ENCODE measurements around the gene OR2AG1. TPM values are rescaled to one million over a fixed set of nuclear protein-coding genes. Genes with fewer than 3 reads are reported as not detected.
"Not testable (repeated sequence)": the region's sequence is repeated elsewhere in the genome, so short reads cannot be mapped to it uniquely, and the experiment has no call there.

The OR2AG1 gene
- total and polyA plus RNA-seq, 9 donors = 0.04 to 0.05 (median 0.05) TPM; not detected in 5

- no peaks in the 10 kb centered on the region for H3K4me1 ChIP-seq (ENCODE audit: control insufficient read depth, insufficient read depth, low read length)
- no peak overlapping the region for H3K27ac ChIP-seq (ENCODE audit: low read length)
- DNase-seq = no peak
- H3K9me3 ChIP-seq (replicated peaks; ENCODE audit: control insufficient read depth, low read depth, low read length) = no peaks in the 10 kb centered on the region
- no peaks in the 10 kb centered on the region for H3K27me3 ChIP-seq (ENCODE audit: control insufficient read depth, insufficient read depth, low read length)
- H3K4me3 ChIP-seq (ENCODE audit: low read length) = no peak overlapping the region
- H3K36me3 ChIP-seq (ENCODE audit: control insufficient read depth, insufficient read depth, low read length) = no peaks in the 10 kb centered on the region
These were observed 2.0 kb upstream of the OR2AG1 start for GRCh38 chr11:6780829-6781228.

GRCh38 chr11:6790546-6790945, 7.7 kb downstream of the OR2AG1 start:
- H3K4me1 ChIP-seq (ENCODE audit: control insufficient read depth, insufficient read depth, low read length) = no peaks in the 10 kb centered on the region
- no peak overlapping the region for H3K27ac ChIP-seq (ENCODE audit: low read length)

GRCh38 chr11:6794639-6795038, 11.8 kb downstream of the OR2AG1 start:
- no peaks in the 10 kb centered on the region for H3K4me1 ChIP-seq (ENCODE audit: control insufficient read depth, insufficient read depth, low read length)
- 76% methylated on average over 4 of the region's 4 CpGs for WGBS (ENCODE audit: insufficient coverage)
- H3K36me3 ChIP-seq (ENCODE audit: control insufficient read depth, insufficient read depth, low read length) = no peaks in the 10 kb centered on the region
- no peak overlapping the region for H3K4me3 ChIP-seq (ENCODE audit: low read length)
- H3K27me3 ChIP-seq (ENCODE audit: control insufficient read depth, insufficient read depth, low read length) = no peaks in the 10 kb centered on the region
- no peak overlapping the region for H3K27ac ChIP-seq (ENCODE audit: low read length)
- H3K9me3 ChIP-seq (replicated peaks; ENCODE audit: control insufficient read depth, low read depth, low read length) = no peaks in the 10 kb centered on the region
- DNase-seq = no peak

More at GRCh38 chr11:6790546-6790945, 7.7 kb downstream of the OR2AG1 start:
- Histone ChIP-seq H3K36me3 (ENCODE audit: control insufficient read depth, insufficient read depth, low read length) (no peaks in the 10 kb centered on the region), H3K9me3 (replicated peaks; ENCODE audit: control insufficient read depth, low read depth, low read length) (no peaks in the 10 kb centered on the region), H3K4me3 (ENCODE audit: low read length) (no peak overlapping the region), H3K27me3 (ENCODE audit: control insufficient read depth, insufficient read depth, low read length) (no peaks in the 10 kb centered on the region)
- DNase-seq = no peak
- WGBS (ENCODE audit: insufficient coverage) = 60% methylated on average over 1 of the region's 2 CpGs

GRCh38 chr11:6799402-6799801, 16.6 kb downstream of the OR2AG1 start, which contains the start of gene OR6A2:
OR6A2 (minus strand) TSS chr11:6799689; CDS start chr11:6795708, 3,981 bp downstream.
- H3K4me1 ChIP-seq (ENCODE audit: control insufficient read depth, insufficient read depth, low read length) = no peaks in the 10 kb centered on the region
- H3K27me3 ChIP-seq (ENCODE audit: control insufficient read depth, insufficient read depth, low read length) = no peaks in the 10 kb centered on the region
- no peak within 1 kb of the TSS for H3K4me3 ChIP-seq (ENCODE audit: low read length)
- WGBS (ENCODE audit: insufficient coverage) = no CpG with 5 or more reads among the region's 1 CpG
- H3K9me3 ChIP-seq (replicated peaks; ENCODE audit: control insufficient read depth, low read depth, low read length) = no peaks in the 10 kb centered on the region
- no peak for DNase-seq
- no peak within 1 kb of the TSS for H3K27ac ChIP-seq (ENCODE audit: low read length)
- H3K36me3 ChIP-seq (ENCODE audit: control insufficient read depth, insufficient read depth, low read length) = no peaks in the 10 kb centered on the region

- H3K4me1 ChIP-seq (ENCODE audit: control insufficient read depth, insufficient read depth, low read length); H3K27ac ChIP-seq (ENCODE audit: low read length); H3K4me3 ChIP-seq (ENCODE audit: low read length); H3K9me3 ChIP-seq (replicated peaks; ENCODE audit: control insufficient read depth, low read depth, low read length); DNase-seq; H3K27me3 ChIP-seq (ENCODE audit: control insufficient read depth, insufficient read depth, low read length); H3K36me3 ChIP-seq (ENCODE audit: control insufficient read depth, insufficient read depth, low read length): not testable (repeated sequence)
These were observed 18.3 kb downstream of the OR2AG1 start for GRCh38 chr11:6801075-6801474.

GRCh38 chr11:6812390-6813005, 29.7 kb downstream of the OR2AG1 start:
- 37% methylated on average over 3 of the region's 6 CpGs for WGBS (ENCODE audit: insufficient coverage)

GRCh38 chr11:6813656-6814055, 30.8 kb downstream of the OR2AG1 start:
- Histone ChIP-seq H3K9me3 (replicated peaks; ENCODE audit: control insufficient read depth, low read depth, low read length) (no peaks in the 10 kb centered on the region), H3K27ac (ENCODE audit: low read length) (no peak overlapping the region), H3K4me3 (ENCODE audit: low read length) (no peak overlapping the region), H3K36me3 (ENCODE audit: control insufficient read depth, insufficient read depth, low read length) (no peaks in the 10 kb centered on the region), H3K4me1 (ENCODE audit: control insufficient read depth, insufficient read depth, low read length) (no peaks in the 10 kb centered on the region), H3K27me3 (ENCODE audit: control insufficient read depth, insufficient read depth, low read length) (no peaks in the 10 kb centered on the region)
- DNase-seq = no peak
- 58% methylated on average over 2 of the region's 2 CpGs for WGBS (ENCODE audit: insufficient coverage)

More at GRCh38 chr11:6812390-6813005, 29.7 kb downstream of the OR2AG1 start:
- peak; percentile 36 for DNase-seq
- Histone ChIP-seq H3K4me3 (ENCODE audit: low read length) (no peak overlapping the region), H3K9me3 (replicated peaks; ENCODE audit: control insufficient read depth, low read depth, low read length) (no peaks in the 10 kb centered on the region), H3K27ac (ENCODE audit: low read length) (no peak overlapping the region), H3K36me3 (ENCODE audit: control insufficient read depth, insufficient read depth, low read length) (no peaks in the 10 kb centered on the region), H3K27me3 (ENCODE audit: control insufficient read depth, insufficient read depth, low read length) (no peaks in the 10 kb centered on the region), H3K4me1 (ENCODE audit: control insufficient read depth, insufficient read depth, low read length) (no peaks in the 10 kb centered on the region)

- Histone ChIP-seq H3K27ac (ENCODE audit: low read length) (no peak overlapping the region), H3K9me3 (replicated peaks; ENCODE audit: control insufficient read depth, low read depth, low read length) (peaks cover 2% of the 10 kb centered on the region), H3K4me1 (ENCODE audit: control insufficient read depth, insufficient read depth, low read length) (no peaks in the 10 kb centered on the region), H3K27me3 (ENCODE audit: control insufficient read depth, insufficient read depth, low read length) (no peaks in the 10 kb centered on the region), H3K4me3 (ENCODE audit: low read length) (no peak overlapping the region), H3K36me3 (ENCODE audit: control insufficient read depth, insufficient read depth, low read length) (no peaks in the 10 kb centered on the region)
- no peak for DNase-seq
- WGBS (ENCODE audit: insufficient coverage) = 78% methylated on average over 1 of the region's 1 CpG
These were observed 34.9 kb downstream of the OR2AG1 start for GRCh38 chr11:6817694-6818093.

- Histone ChIP-seq H3K36me3 (ENCODE audit: control insufficient read depth, insufficient read depth, low read length) (no peaks in the 10 kb centered on the region), H3K27ac (ENCODE audit: low read length) (no peak overlapping the region), H3K27me3 (ENCODE audit: control insufficient read depth, insufficient read depth, low read length) (no peaks in the 10 kb centered on the region), H3K9me3 (replicated peaks; ENCODE audit: control insufficient read depth, low read depth, low read length) (peaks cover 2% of the 10 kb centered on the region), H3K4me3 (ENCODE audit: low read length) (no peak overlapping the region), H3K4me1 (ENCODE audit: control insufficient read depth, insufficient read depth, low read length) (no peaks in the 10 kb centered on the region)
- DNase-seq = no peak
- WGBS (ENCODE audit: insufficient coverage) = 84% methylated on average over 4 of the region's 5 CpGs
These were observed 36.1 kb downstream of the OR2AG1 start for GRCh38 chr11:6818967-6819366.

GRCh38 chr11:6824136-6824823, 41.5 kb downstream of the OR2AG1 start:
- H3K9me3 ChIP-seq (replicated peaks; ENCODE audit: control insufficient read depth, low read depth, low read length) = peaks cover 2% of the 10 kb centered on the region
- H3K27ac ChIP-seq (ENCODE audit: low read length) = no peak overlapping the region
- H3K27me3 ChIP-seq (ENCODE audit: control insufficient read depth, insufficient read depth, low read length) = no peaks in the 10 kb centered on the region
- H3K4me3 ChIP-seq (ENCODE audit: low read length) = no peak overlapping the region
- no peaks in the 10 kb centered on the region for H3K36me3 ChIP-seq (ENCODE audit: control insufficient read depth, insufficient read depth, low read length)
- DNase-seq = no peak
- no peaks in the 10 kb centered on the region for H3K4me1 ChIP-seq (ENCODE audit: control insufficient read depth, insufficient read depth, low read length)
- WGBS (ENCODE audit: insufficient coverage) = 72% methylated on average over 2 of the region's 5 CpGs
